SHP77 (cell line): ENCODE results near the gene C5orf52.
"Not testable (repeated sequence)": the region's sequence is repeated elsewhere in the genome, so short reads cannot be mapped to it uniquely, and the experiment has no call there.

Experiments
- DNase-seq, 2 experiments: peaks; one replicate each; lab custom pipeline; 2025; lab: John Stamatoyannopoulos, UW

C5orf52 gene

GRCh38 chr5:157722895-157723294 lies 51.6 kb downstream of the C5orf52 start:
- not testable (repeated sequence) for DNase-seq

GRCh38 chr5:157726607-157727006 lies 55.3 kb downstream of the C5orf52 start:
- not testable (repeated sequence) for DNase-seq

- not testable (repeated sequence) for DNase-seq
Observed at GRCh38 chr5:157727858-157728257, 56.5 kb downstream of the C5orf52 start.
